Esophagus muscularis mucosa (tissue), 3 donors: Measurements from ENCODE around the gene WBP1L.

Experiments used
- POLR2A ChIP-seq: fragments of 450-650 bp; IDR thresholded peaks from one replicate; pipeline ENCODE4 v1.6.1; 2017; ENCODE audit warnings: antibody characterized with exemption, moderate library complexity, mild to moderate bottlenecking, low read depth
- POLR2AphosphoS5 ChIP-seq, 2 donors: sonication (generic); formaldehyde crosslinking; IDR thresholded peaks; one replicate each; pipeline ENCODE4 v1.6.1; 2017; ENCODE audit warnings: antibody characterized with exemption in 2 of 2
- TF ChIP-seq, protein P1 (sequence below), 3 experiments: fragments of 200-600 bp in 2 of 3; fragments of 450-650 bp in 1 of 3; sonication (generic) in 2 of 3; IDR thresholded peaks; one replicate each; pipeline ENCODE4 v1.5.1; 2017 to 2019; ENCODE audit warnings: antibody characterized with exemption in 3 of 3, mild to moderate bottlenecking in 2 of 3, moderate library complexity in 1 of 3

- no peak for TF ChIP-seq POLR2A
- TF ChIP-seq, protein P1, sequence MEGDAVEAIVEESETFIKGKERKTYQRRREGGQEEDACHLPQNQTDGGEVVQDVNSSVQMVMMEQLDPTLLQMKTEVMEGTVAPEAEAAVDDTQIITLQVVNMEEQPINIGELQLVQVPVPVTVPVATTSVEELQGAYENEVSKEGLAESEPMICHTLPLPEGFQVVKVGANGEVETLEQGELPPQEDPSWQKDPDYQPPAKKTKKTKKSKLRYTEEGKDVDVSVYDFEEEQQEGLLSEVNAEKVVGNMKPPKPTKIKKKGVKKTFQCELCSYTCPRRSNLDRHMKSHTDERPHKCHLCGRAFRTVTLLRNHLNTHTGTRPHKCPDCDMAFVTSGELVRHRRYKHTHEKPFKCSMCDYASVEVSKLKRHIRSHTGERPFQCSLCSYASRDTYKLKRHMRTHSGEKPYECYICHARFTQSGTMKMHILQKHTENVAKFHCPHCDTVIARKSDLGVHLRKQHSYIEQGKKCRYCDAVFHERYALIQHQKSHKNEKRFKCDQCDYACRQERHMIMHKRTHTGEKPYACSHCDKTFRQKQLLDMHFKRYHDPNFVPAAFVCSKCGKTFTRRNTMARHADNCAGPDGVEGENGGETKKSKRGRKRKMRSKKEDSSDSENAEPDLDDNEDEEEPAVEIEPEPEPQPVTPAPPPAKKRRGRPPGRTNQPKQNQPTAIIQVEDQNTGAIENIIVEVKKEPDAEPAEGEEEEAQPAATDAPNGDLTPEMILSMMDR (IDR thresholded peaks at IDR 0.05) = no peak
- TF ChIP-seq POLR2AphosphoS5 (IDR thresholded peaks at IDR 0.05) = peak in 1 of 2 donors; percentile 21
Observed at GRCh38 chr10:102800611-102801335, 57.0 kb downstream of the WBP1L start.
